Astrocyte (in vitro differentiated cells and primary cell): Measurements from ENCODE around the gene SND1.
"Not testable (repeated sequence)": the region's sequence is repeated elsewhere in the genome, so short reads cannot be mapped to it uniquely, and the experiment has no call there.

ENCODE experiments used
- CTCF ChIP-seq: IDR thresholded peaks from 2 replicates; pipeline ENCODE4 v1.5.1; 2011; ENCODE audit warnings: low read depth, mild to moderate bottlenecking, inconsistent platforms, low read length, moderate library complexity; ENCODE audit not compliant: insufficient read depth
- EZH2 ChIP-seq: IDR thresholded peaks from 2 replicates; pipeline ENCODE4 v1.6.1; 2012; ENCODE audit warnings: mild to moderate bottlenecking, low read length, inconsistent platforms; ENCODE audit not compliant: insufficient read depth

GRCh38 chr7:128107516-128107915, 455.5 kb downstream of the SND1 start:
- TF ChIP-seq CTCF, EZH2: not testable (repeated sequence)
